Stimulated activated CD8-positive, alpha-beta memory T cell treated with anti-CD3 and anti-CD28 coated beads, Interleukin-2, amount 100 ng/mL, for 48 hours (primary cell): ENCODE data around the gene NRIP1.

Experiments used
- DNase-seq, 2 donors: peaks; one replicate each; pipeline ENCODE4 v3.0.0-alpha.2; 2020; ENCODE audit warnings: low read depth in 2 of 2

The NRIP1 gene

DNA sequence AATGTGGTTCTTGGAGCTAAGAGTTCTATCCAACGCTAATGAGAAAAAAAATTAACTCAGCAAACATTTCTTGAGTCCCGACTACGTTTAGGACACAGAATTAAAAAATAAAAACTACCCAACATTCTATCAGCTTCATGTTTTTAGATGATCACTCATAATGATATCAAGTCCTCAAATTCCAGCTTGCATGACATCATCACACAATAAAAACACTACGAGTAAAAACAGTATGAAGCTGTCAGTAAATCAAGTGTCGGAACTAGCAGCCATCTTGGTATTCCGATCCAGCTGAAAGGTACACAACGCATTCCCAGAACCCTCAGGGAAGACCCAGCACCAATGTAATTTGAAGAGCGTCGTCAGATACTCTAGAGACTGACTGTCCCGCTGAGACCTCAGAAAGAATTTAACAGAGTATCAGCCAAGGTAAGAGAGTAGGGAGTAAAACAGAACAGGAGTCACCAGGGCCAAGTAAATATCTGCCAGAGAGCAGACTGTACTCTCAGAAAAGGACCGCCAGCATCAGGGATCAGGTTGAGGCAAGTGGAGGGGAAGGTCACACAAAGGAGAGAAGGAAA, 57.0 kb downstream of the NRIP1 start:
- no peak for DNase-seq

DNA sequence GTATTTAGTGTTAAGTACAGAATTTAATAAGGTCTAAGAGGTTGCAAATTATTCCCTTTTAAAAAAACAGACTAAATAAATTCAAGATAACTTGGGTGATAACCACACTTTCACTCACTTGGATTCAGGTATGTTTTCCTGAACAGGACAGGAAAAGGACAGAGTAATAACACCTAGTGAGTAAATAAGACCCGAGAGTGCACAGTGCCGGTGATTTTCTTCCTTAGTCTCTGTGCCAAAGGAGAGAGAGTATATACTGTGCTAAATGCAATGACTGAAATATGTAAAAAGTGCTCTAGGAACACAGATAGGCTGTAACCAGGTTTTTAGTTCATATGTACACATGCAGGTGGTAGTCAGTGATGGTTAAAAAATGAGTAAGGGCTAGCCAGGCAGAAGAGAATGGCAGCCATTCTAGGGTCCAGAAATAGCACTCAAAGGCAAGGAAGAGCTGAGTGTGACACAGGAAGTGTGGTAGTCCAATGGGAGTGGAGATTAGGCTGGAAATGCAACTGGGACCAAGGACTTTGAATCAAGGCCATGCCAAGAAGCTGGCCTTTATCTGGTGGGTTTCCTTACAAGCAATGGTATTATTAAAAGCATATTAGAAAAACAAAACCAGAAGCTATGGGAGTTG, 58.1 kb downstream of the NRIP1 start:
- DNase-seq, result no peak

DNA sequence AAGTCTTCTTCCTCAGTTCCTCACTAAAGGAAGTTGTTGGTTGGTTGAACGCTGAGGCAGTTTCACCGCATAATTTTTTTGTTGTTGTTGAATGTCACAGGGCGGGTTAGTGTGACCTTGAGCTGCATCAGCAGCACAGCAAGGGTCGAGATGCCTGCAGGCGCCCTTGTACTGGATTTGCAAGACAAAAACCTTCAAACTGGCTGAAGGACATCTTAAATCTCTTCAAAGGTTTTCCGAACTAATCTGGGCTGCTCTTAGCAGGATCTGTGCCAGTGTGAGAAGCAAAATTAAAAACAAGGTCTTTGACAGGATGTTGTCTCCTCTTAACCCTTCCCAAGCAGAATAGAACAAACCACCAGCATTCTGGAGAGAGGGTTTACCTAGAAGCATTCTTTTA, 59.4 kb downstream of the NRIP1 start:
- no peak for DNase-seq

DNA sequence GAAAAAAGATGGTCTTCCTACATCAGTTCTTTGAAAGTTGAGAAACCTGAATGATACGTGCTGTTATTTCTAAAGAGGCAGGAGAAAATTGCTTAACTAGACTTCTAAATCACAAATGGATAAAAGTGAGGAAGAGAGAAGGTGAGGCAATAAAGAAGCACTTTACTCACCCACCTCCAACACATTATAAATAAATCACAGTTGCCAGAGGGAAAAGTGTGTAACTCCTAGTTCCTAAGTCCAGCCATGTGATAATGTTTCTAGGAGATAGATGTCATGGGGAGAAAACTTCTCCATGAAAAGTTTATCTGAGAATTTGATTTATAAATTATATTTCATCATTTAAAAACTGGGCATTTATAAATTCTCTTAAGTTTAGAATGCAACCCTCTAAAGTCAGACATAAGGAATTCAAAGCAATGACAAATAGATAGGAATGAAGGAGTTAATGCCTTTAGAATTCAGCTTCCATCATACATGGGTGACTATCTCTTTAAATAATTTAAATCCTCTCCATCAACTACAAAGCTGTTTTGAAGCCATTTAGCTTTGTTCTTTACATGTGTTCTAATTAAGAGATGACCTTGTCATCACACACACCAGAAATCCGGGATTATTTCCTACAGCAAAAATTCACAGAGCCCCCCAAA, 60.0 kb downstream of the NRIP1 start:
- no peak for DNase-seq

DNA sequence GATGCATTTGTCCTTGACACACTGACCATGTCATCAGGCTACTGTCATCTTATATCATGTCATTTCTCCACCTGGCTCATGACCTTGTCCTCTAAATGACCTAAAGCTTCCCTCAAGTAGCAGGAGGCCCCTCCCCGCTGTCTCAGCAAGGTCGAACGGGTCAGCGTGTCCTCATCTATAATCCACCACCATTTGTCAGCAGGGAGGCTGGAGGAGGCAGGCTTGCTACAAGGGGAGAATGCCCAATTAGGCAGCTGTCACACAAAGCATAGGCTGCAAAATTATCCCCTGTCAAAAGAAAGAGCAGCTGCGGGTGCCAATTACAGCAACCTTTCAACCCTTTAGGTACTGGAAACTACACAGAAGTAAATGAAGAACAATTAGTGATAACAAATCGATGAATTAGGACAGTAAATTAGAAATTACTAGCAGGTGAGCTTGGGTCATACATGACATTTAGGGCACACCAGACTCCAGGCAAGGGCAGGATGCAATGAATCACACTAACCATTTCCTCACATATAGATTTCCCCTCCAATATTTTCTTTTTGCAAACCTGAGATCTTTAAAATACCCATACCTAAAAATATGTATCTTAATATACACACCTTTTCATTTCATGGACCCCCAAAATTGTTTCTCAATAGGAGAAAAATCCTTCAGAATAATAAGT, 61.2 kb downstream of the NRIP1 start:
- no peak for DNase-seq

DNA sequence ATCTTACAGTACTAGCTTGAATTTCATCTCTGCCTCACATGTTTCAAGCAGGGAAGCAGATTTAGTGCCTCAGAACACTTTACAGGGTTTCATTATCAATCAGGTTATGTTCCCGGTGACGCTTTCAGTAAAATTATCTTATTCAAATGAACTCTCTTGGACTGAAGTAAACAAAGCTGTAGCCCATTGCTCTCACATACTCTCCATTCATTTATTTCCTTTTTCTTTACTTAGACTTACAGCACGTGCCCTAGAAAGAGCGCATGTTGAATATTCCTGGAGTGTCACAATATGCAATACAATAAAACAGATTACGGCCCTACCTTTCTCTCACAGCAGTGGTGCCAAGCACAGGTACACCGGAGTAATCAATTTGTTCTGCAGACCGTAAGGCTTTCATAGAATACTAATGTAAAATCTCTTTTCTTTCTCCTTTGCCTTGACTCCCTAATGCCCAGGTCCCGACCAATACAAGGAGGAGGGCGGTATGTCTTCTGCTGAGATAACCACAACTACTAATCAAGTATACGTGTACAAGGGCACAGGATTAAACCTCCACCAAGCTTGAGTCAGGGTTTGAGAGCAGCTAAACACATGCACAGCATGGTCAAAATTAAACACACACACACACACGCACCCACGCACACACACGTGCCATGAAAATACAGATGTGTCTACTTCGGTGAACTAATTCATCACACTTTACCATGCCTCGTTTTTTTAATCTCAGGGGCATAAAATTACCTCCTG, 62.8 kb downstream of the NRIP1 start:
- DNase-seq, result no peak

DNA sequence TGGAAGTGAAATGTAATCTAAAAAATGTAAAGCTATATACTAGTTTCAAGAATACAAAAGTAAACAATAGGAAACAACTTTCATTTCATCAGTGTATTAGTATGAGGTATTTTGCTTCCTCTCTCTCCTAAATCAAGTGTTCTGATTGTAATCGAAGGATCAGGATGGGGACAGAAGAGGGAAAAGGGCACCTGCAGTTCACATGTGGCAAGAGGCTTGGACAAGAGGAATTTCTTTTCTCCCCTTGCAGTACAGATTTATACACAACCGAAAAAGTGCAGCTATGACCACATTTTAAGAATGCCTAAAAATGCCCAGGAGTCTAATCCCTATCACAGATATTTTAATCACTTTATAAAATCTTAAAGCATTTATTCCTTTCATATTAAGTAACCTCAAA, 63.7 kb downstream of the NRIP1 start:
- no peak for DNase-seq

DNA sequence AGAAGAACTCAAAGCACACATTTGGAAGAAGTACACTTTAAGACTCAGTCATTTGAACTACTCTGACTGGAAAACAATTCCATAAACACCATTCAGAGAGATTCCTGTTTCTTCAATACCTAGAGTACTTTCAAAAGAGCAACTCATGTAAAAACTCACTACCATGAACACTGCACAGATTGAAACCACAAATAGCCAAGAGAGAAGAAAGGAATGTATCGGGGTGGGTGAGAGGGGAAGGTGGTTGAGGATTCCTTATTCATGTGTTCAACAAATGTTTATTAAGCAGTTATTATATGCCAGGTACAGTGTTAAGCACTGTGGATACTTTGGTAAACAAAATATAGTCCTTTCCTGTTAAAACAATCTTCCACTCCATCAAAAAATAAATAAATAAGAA, 64.7 kb downstream of the NRIP1 start:
- DNase-seq, result no peak

DNA sequence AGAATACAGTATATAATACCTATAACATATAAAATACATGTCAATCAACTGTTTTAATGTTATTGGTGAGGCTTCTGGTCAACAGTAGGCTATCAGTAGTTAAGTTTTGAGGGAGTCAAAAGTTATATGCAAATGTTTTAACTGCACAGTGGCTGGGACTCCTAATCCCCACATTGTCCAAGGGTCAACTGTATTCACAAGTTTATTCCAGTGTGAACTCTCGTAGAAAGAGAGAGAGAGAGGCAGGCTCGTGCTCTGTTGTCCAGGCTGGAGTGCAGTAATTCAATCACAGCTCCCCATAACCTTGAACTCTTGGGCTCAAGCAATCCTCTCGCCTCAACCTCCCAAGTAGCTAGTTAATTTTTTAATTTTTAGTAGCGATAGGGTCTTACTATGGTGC, 66.0 kb downstream of the NRIP1 start:
- no peak for DNase-seq

DNA sequence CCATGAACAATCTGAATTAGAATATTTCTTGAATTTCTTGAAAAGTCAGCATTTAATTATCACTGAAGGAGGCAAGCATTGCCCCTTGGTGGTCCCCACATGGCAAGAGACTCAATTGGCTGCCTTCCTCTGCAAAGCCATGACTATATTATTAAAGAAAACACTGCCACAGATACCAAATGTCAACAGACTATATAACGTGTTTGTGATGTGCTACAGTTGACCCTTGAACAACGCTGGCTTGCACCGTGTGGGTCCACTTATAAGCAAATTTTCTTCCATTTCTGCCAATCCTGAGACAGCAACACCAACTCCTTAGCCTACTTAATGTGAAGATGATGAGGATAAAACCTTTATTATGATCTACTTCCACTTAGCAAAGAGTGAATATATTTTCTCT, 66.5 kb downstream of the NRIP1 start:
- DNase-seq, result no peak

DNA sequence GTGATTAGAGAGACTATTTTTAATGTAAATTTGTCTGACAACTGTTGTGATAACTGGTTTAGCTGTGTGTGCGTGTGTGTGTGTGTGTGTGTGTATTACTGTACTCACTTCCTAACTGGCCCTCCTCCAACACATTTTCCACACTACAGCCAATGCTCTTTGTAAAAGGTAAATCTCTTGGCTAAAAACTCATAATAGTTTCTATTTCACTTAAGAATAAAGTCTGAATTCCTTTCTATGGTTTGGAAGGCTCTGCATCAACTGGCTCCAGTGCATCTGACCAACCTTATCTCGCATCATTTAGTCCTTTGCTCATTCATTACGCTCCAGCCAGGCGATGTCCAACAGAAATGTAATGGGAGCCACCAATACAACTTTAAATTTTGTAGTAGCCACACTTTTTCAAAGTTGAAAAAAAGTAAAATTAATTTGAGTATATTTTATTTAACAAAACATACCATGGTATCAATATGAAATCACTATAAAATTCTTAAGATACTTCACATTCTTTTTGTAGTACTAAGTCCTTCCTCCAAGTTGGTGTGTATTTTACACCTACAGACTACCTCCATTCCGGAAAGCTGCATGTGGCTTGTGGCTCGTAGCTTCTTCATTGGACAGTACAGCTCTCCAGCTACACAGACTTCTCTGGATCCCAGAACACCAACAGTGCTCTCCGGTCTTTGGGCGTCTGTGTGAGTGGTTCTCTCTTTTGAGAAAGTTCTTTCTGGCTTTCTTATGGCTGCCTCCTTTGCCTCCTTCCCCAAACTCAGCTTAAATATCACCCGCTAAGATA, 68.9 kb downstream of the NRIP1 start:
- no peak for DNase-seq

DNA sequence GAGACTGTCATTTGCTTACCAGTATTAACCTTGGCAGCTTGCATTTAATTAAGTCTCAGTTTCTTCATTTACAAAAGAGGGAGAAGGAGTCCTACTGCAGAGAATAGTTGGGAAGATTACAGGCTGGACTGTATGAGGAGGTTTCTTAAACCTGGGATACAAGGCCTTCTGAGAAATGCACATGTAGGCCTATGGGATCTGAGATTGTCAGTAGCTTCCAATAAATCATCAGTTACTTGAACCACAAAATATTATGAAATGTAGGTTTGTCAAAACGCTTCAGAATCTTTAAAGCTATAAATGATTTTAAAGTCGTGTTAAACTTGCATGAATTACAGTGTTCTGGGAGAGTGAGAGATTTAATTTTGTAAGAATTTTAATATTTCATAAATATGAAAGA, 69.6 kb downstream of the NRIP1 start:
- no peak for DNase-seq

DNA sequence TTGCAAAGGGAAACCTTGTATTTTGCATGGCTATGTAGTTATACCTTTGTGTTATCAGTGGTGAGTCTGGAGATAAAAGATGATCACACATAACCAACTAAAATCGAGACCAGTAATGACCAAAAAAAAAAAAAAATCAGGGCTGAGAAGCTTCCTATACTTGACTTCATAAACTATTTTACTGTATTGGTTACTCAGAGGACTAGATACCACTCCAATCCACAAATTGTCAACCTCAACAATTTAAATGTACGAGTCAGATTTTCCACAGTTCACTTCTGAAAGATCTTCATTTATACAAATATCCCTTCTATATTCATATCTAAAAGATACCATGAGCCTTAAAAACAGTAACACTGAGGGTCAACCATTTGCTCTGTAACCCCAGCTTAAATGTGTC, 71.7 kb downstream of the NRIP1 start:
- DNase-seq, result no peak

DNA sequence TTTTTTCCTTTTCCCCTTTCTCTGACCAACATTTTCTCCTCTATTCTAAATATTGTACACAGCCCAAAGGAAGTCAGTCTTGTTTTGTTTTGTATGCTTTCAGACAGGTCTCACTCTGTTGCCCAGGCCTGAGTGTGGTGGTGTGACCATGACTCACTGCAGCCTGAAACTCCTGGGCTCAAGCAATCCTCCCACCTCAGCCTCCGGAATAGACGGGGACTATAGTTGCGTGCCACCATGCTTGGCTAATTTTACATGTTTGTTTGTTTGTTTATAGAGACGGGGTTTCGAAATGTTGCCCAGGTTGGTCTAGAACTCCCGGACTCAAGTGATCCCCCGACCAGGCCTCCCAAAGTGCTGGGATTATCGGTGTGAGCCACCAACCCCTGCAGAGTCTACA, 72.8 kb downstream of the NRIP1 start:
- no peak for DNase-seq

DNA sequence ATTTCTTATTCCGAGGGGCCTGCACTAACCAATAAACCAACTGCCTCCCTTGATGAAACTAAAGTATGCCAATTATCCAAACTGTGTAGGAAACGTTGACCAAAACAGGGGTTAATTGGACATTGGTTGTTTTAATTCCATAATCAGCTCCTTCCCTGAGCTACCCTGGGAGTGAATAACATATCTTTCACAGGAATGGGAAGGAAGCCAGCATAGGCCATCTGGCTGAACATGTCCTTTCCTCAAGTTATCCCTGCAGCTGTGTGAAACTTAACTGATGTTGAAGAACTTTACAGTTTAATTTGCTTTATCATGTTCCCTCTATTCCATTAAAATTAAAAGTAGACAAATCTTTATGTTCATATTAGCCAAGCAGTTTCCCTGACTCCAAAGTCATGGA, 75.4 kb downstream of the NRIP1 start:
- no peak for DNase-seq

DNA sequence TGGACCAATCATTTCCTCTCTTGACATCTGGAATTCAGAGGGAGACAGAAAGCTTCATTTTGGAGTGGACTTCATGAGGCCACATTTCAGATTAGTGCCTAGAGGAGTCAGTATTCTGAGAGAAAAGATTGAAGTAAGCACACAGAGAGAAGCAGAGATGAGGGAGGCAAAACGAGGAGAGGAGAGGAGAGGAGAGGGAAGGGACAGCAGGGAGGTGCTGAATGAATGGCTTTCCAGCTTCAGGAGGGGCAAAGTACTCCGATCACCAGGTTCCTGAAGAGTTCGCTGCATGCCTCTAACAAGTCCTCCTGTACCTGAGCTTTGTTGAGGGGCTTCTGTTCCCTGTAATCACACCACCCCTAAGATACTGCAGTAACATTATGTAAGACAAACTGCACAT, 76.0 kb downstream of the NRIP1 start:
- DNase-seq, result no peak

DNA sequence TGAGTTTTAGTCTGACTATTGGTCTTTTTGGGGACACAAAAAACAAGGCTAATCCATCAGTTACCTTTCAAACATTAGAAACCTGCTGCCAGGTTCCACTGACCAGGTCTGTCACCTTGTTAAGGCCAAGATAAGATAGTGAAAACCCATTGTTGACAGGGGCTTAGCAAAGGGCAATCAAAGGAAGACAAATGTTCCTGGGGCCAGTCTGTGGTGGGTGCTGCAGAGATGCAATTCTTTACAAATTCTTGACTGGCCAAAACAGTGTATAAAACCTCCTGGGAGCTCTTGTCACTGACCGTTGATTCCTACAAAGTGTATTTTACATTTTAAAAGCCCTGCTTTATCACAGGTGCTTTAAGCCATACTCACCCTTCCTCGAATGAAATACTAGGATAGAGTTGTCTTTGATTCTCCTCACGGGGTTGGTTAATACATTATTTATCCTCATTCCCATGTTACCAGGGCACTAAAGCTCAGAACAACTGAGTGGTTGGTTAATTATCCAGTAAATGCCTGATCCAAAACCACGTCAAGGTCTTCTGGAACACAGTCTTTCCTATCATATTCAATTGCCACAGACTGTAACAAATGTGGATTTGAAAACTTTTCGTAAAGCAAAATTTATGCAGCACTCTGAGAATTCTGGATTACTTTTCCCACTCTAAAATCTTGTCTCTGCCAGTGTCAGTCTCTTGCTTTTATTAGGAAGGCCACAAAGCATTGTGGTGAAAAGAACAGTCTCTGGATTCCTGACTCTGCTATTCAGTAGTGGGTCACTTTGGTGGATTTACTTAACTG, 77.2 kb downstream of the NRIP1 start:
- no peak for DNase-seq

DNA sequence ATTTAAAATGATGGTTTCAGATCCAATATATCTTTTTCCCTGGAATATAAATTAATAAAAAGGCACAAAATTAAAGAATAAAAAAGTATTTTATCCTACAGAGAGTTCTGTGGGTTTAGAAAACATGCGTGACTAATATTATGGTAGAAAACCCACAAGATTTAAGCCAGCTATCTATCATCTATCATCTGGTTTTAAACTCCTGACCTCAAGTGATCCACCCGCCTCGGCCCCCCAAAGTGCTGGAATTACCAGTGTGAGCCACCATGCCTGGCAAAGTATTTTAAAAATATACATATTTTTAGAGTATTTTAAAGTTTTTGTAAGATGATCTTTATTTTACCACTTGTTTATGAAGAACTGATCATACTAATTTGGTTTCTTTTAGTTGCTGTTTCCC, 79.5 kb downstream of the NRIP1 start:
- DNase-seq, result no peak

DNA sequence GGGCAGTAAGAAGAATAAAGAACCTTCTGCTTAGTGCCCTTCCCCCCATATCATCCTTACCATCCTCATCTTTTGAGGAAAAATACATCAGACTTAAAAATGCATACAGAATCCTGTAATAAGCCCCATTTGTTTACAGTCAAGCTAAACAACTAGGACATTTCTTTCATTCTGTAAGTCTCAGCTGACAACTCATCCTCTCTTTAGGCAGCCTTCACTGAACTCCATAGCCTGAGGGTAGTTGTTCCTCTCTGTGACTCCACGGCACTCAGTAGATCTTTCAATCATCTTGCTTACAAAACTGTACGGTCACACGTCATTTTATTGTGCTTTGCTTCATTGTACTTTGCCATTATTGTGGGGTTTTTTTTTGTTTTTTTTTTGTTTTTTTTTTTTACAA, 82.5 kb downstream of the NRIP1 start:
- DNase-seq, result no peak

DNA sequence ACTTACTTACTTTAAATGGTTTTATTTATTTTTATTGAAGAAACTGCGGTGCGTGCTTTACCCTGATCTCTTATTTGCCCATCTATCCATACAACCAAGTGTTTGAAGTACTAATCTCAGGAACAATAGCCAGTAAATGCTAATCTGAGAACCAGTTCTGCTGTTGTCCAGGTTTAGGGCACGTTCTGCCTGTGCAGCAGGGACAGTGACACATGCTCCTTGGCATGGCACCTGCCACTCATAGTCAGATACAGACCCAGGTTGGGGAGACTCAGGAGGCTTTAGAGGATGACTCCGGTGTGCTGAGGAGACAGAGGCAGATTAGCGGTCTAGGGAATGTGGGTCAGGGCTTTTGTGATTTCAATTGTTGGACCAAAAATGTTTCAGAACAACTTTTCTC, 83.6 kb downstream of the NRIP1 start:
- no peak for DNase-seq

DNA sequence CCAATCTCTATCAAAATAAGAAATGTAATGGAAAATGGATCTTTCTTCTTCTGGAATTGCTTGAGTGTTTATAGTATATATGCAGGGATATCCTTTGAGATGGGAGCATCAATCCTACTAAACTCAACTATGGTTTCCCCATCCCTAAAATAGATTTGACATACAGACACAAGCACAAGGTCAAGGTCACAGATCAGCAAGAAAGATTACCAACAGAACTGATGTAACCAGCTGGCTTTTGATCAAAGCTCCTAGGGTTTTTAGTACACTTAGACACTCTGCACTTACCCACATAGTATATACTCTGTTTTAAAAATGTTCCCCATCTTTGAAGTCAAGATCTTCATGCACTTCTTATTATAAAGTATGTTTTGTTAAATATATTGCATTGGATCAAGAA, 85.5 kb downstream of the NRIP1 start:
- DNase-seq, result no peak
